Liver (tissue), 9 donors: ENCODE results near the gene DNAH10. TPM values are rescaled to one million over a fixed set of nuclear protein-coding genes. Genes with fewer than 3 reads are reported as not detected.

Source experiments
- DNase-seq: peaks from one replicate; pipeline ENCODE4 v3.0.0-alpha.2; 2017; ENCODE audit warnings: low spot score
- H3K27ac ChIP-seq, 2 donors: one replicate each; pipeline ENCODE4 v1.7.0; 2013; ENCODE audit warnings: inconsistent platforms in 2 of 2, low read length in 2 of 2, control low read depth in 1 of 2, low read depth in 1 of 2, mild to moderate bottlenecking in 1 of 2
- H3K27me3 ChIP-seq, 4 donors: one replicate each; pipeline versions ENCODE4 v1.6.1 to v1.7.0; 2013; ENCODE audit warnings: low read length in 3 of 4, inconsistent platforms in 1 of 4, mild to moderate bottlenecking in 1 of 4, moderate library complexity in 1 of 4; ENCODE audit not compliant: control insufficient read depth in 4 of 4, insufficient read depth in 4 of 4
- H3K36me3 ChIP-seq, 4 donors: one replicate each; pipeline versions ENCODE4 v1.6.1 to v1.7.0; 2013; ENCODE audit warnings: low read length in 3 of 4, mild to moderate bottlenecking in 3 of 4, low read depth in 1 of 4, moderate library complexity in 1 of 4; ENCODE audit not compliant: control insufficient read depth in 4 of 4, insufficient read depth in 3 of 4
- H3K4me1 ChIP-seq, 4 donors: one replicate each; pipeline versions ENCODE4 v1.6.1 to v1.7.0; 2013; ENCODE audit warnings: low read length in 3 of 4, mild to moderate bottlenecking in 3 of 4, moderate library complexity in 1 of 4; ENCODE audit not compliant: control insufficient read depth in 4 of 4, insufficient read depth in 4 of 4
- H3K4me3 ChIP-seq, 3 donors: one replicate each; pipeline versions ENCODE4 v1.6.1 to v1.7.0; 2013; ENCODE audit warnings: low read length in 3 of 3, control low read depth in 1 of 3, low read depth in 1 of 3, mild to moderate bottlenecking in 1 of 3
- H3K9ac ChIP-seq, 2 donors: one replicate each; pipeline ENCODE4 v1.7.0; 2013; ENCODE audit warnings: low read length in 2 of 2, mild to moderate bottlenecking in 2 of 2, moderate library complexity in 2 of 2, control low read depth in 1 of 2, low read depth in 1 of 2
- H3K9me3 ChIP-seq, 4 donors: one replicate each; pipeline versions ENCODE4 v1.6.1 to v1.7.0; 2013; ENCODE audit warnings: low read length in 3 of 4; ENCODE audit not compliant: control insufficient read depth in 4 of 4
- ATF3 ChIP-seq: IDR thresholded peaks from 2 replicates; pipeline ENCODE4 v1.6.1; 2016; ENCODE audit warnings: antibody characterized with exemption
- EGR1 ChIP-seq, 2 donors: IDR thresholded peaks; 2 replicates each; pipeline ENCODE4 v1.6.1; 2016 to 2018; ENCODE audit warnings: antibody characterized with exemption in 2 of 2, low read depth in 2 of 2
- FOXA1 ChIP-seq: IDR thresholded peaks from 2 replicates; pipeline ENCODE4 v1.6.1; 2016; ENCODE audit warnings: antibody characterized with exemption
- FOXA2 ChIP-seq: IDR thresholded peaks from 2 replicates; pipeline ENCODE4 v1.6.1; 2016; ENCODE audit warnings: antibody characterized with exemption
- GABPA ChIP-seq, 2 donors: IDR thresholded peaks in 1 of 2; conservative IDR thresholded peaks in 1 of 2; 2 replicates each; pipeline ENCODE4 v1.6.1; 2016; ENCODE audit warnings: antibody characterized with exemption in 2 of 2, mild to moderate bottlenecking in 1 of 2, moderate library complexity in 1 of 2
- HNF4A ChIP-seq, 2 donors: conservative IDR thresholded peaks; 2 replicates each; pipeline ENCODE4 v1.6.1; 2016; ENCODE audit warnings: antibody characterized with exemption in 2 of 2, mild to moderate bottlenecking in 2 of 2
- HNF4G ChIP-seq: IDR thresholded peaks from 2 replicates; pipeline ENCODE4 v1.6.1; 2016; ENCODE audit warnings: antibody characterized with exemption
- JUND ChIP-seq, 2 donors: IDR thresholded peaks; 2 replicates each; pipeline ENCODE4 v1.6.1; 2016; ENCODE audit warnings: antibody characterized with exemption in 2 of 2
- NR2F2 ChIP-seq: IDR thresholded peaks from 2 replicates; pipeline ENCODE4 v1.6.1; 2016; ENCODE audit warnings: antibody characterized with exemption
- RAD21 ChIP-seq, 2 donors: IDR thresholded peaks; 2 replicates each; pipeline ENCODE4 v1.6.1; 2016; ENCODE audit warnings: antibody characterized with exemption in 2 of 2, mild to moderate bottlenecking in 2 of 2
- RXRA ChIP-seq, 2 donors: IDR thresholded peaks; 2 replicates each; pipeline ENCODE4 v1.6.1; 2017 to 2018; ENCODE audit warnings: antibody characterized with exemption in 2 of 2, mild to moderate bottlenecking in 1 of 2
- SP1 ChIP-seq: IDR thresholded peaks from 2 replicates; pipeline ENCODE4 v1.6.1; 2018; ENCODE audit warnings: antibody characterized with exemption, mild to moderate bottlenecking
- TAF1 ChIP-seq: conservative IDR thresholded peaks from 2 replicates; pipeline ENCODE4 v1.6.1; 2016; ENCODE audit warnings: antibody characterized with exemption, mild to moderate bottlenecking
- YY1 ChIP-seq: IDR thresholded peaks from 2 replicates; pipeline ENCODE4 v1.6.1; 2016; ENCODE audit warnings: antibody characterized with exemption, mild to moderate bottlenecking
- ZBTB33 ChIP-seq: IDR thresholded peaks from 2 replicates; pipeline ENCODE4 v1.6.1; 2016; ENCODE audit warnings: antibody characterized with exemption
- WGBS: extraction: QIAGEN DNeasy Blood & Tissue Kit; methylation state at CpG from one replicate; pipeline ENCODE4 v1.1.7; 2013; 5-methylcytosine and 5-hydroxymethylcytosine counted together
- polyA plus RNA-seq, 2 donors: library from polyadenylated mRNA; stranded (reverse) in 1 of 2; unstranded in 1 of 2; fragments of 200-250 nt in 1 of 2; fragments of >200 nt in 1 of 2; fragmentation: Nextera tagmentation in 1 of 2; extraction: Ambion mirVana in 1 of 2; gene quantifications; one replicate each; pipeline versions ENCODE4 v1.2.1 to v1.2.3, GENCODE V29; 2013 to 2015
- total RNA-seq, 2 donors: library from RNA; depleted of rRNA; stranded (reverse); fragments of >200 nt; gene quantifications; one replicate each; pipeline ENCODE4 v1.2.3, GENCODE V29; 2014
- TF ChIP-seq, protein P1 (sequence below): IDR thresholded peaks from 2 replicates; pipeline ENCODE4 v1.6.1; 2016; ENCODE audit warnings: antibody characterized with exemption
- TF ChIP-seq, protein P2 (sequence below): IDR thresholded peaks from 2 replicates; pipeline ENCODE4 v1.6.1; 2016; ENCODE audit warnings: antibody characterized with exemption, mild to moderate bottlenecking
- TF ChIP-seq, protein P3 (sequence below): fragments of 150-350 bp; IDR thresholded peaks from 2 replicates; pipeline ENCODE4 v1.5.1; 2017; ENCODE audit warnings: improper control_type of control experiment, low read depth, low read length; ENCODE audit not compliant: missing input control
- donor health status: healthy.
- donor health status: healthy.
- donor health status: healthy.
- donor health status: healthy.
- donor health status: healthy.

DNAH10 gene
- total and polyA plus RNA-seq, 4 donors, result 0.05 to 0.47 (median 0.07) TPM

GRCh38 chr12:123798518-123798917, 36.4 kb downstream of the DNAH10 start:
- Histone ChIP-seq H3K4me1 (no peaks in the 10 kb centered on the region), H3K4me3 (no peak overlapping the region), H3K9ac (no peak overlapping the region), H3K9me3 (no peaks in the 10 kb centered on the region), H3K36me3 (no peaks in the 10 kb centered on the region), H3K27me3 (no peaks in the 10 kb centered on the region), H3K27ac (no peak overlapping the region)
- no peak for DNase-seq
- TF ChIP-seq, protein P1, sequence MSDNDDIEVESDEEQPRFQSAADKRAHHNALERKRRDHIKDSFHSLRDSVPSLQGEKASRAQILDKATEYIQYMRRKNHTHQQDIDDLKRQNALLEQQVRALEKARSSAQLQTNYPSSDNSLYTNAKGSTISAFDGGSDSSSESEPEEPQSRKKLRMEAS, result no peak
- TF ChIP-seq SP1 (no peak), HNF4G (no peak), NR2F2 (no peak), RXRA (IDR thresholded peaks at IDR 0.05) (no peak), FOXA1 (no peak), HNF4A (conservative IDR thresholded peaks at IDR 0.05) (no peak), ZBTB33 (no peak), JUND (IDR thresholded peaks at IDR 0.05) (no peak), FOXA2 (no peak), GABPA (IDR thresholded peaks at IDR 0.05 in 1 of 2, conservative IDR thresholded peaks at IDR 0.05 in 1 of 2) (no peak), ATF3 (no peak), YY1 (no peak), TAF1 (no peak)
- TF ChIP-seq, protein P2, sequence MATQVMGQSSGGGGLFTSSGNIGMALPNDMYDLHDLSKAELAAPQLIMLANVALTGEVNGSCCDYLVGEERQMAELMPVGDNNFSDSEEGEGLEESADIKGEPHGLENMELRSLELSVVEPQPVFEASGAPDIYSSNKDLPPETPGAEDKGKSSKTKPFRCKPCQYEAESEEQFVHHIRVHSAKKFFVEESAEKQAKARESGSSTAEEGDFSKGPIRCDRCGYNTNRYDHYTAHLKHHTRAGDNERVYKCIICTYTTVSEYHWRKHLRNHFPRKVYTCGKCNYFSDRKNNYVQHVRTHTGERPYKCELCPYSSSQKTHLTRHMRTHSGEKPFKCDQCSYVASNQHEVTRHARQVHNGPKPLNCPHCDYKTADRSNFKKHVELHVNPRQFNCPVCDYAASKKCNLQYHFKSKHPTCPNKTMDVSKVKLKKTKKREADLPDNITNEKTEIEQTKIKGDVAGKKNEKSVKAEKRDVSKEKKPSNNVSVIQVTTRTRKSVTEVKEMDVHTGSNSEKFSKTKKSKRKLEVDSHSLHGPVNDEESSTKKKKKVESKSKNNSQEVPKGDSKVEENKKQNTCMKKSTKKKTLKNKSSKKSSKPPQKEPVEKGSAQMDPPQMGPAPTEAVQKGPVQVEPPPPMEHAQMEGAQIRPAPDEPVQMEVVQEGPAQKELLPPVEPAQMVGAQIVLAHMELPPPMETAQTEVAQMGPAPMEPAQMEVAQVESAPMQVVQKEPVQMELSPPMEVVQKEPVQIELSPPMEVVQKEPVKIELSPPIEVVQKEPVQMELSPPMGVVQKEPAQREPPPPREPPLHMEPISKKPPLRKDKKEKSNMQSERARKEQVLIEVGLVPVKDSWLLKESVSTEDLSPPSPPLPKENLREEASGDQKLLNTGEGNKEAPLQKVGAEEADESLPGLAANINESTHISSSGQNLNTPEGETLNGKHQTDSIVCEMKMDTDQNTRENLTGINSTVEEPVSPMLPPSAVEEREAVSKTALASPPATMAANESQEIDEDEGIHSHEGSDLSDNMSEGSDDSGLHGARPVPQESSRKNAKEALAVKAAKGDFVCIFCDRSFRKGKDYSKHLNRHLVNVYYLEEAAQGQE, result no peak
- TF ChIP-seq, protein P3, sequence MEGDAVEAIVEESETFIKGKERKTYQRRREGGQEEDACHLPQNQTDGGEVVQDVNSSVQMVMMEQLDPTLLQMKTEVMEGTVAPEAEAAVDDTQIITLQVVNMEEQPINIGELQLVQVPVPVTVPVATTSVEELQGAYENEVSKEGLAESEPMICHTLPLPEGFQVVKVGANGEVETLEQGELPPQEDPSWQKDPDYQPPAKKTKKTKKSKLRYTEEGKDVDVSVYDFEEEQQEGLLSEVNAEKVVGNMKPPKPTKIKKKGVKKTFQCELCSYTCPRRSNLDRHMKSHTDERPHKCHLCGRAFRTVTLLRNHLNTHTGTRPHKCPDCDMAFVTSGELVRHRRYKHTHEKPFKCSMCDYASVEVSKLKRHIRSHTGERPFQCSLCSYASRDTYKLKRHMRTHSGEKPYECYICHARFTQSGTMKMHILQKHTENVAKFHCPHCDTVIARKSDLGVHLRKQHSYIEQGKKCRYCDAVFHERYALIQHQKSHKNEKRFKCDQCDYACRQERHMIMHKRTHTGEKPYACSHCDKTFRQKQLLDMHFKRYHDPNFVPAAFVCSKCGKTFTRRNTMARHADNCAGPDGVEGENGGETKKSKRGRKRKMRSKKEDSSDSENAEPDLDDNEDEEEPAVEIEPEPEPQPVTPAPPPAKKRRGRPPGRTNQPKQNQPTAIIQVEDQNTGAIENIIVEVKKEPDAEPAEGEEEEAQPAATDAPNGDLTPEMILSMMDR, result no peak
- WGBS, result 90% methylated on average over 2 of the region's 2 CpGs

DNA sequence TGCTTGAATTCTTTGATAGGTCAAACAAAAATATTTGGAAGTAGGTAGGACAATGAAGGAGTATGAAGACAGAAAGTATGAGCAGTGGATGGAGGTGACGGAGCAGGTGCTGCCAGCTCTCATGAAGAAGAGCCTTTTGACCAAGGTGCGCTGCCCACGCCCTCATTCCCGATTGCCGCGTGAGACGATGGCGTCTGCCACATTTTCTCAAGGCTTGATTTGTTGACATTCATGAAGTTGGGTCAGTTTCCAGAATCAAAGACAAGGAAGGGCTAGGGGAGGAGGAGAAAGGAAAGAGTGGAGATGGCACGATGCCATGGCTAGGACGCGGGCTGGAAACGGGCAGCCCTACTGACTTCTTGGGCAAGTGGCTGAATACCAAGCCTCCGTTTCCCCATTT, 37.1 kb downstream of the DNAH10 start:
- 92% methylated on average over 13 of the region's 13 CpGs for WGBS
- Histone ChIP-seq H3K36me3 (no peaks in the 10 kb centered on the region), H3K9ac (no peak overlapping the region), H3K4me1 (no peaks in the 10 kb centered on the region), H3K9me3 (no peaks in the 10 kb centered on the region), H3K4me3 (no peak overlapping the region), H3K27me3 (no peaks in the 10 kb centered on the region), H3K27ac (no peak overlapping the region)
- TF ChIP-seq HNF4A (conservative IDR thresholded peaks at IDR 0.05), result no peak
- TF ChIP-seq NR2F2, result no peak
- no peak for TF ChIP-seq GABPA (IDR thresholded peaks at IDR 0.05 in 1 of 2, conservative IDR thresholded peaks at IDR 0.05 in 1 of 2)
- no peak for TF ChIP-seq YY1
- TF ChIP-seq HNF4G, result no peak
- TF ChIP-seq ATF3, result no peak
- TF ChIP-seq, protein P2, result no peak
- no peak for TF ChIP-seq RXRA (IDR thresholded peaks at IDR 0.05)
- TF ChIP-seq ZBTB33, result no peak
- TF ChIP-seq SP1, result no peak
- no peak for TF ChIP-seq TAF1
- TF ChIP-seq RAD21 (IDR thresholded peaks at IDR 0.05), result no peak
- no peak for TF ChIP-seq EGR1 (IDR thresholded peaks at IDR 0.05; ENCODE audit: low read depth in 2 of 2)
- DNase-seq, result no peak
